SK-N-SH (cell line): Measurements from ENCODE around the gene PMIS2. TPM values are rescaled to one million over a fixed set of nuclear protein-coding genes. Genes with fewer than 3 reads are reported as not detected.

Source experiments
- CTCF ChIA-PET: fragments of 300-600, 350-600 bp; formaldehyde crosslinking; extraction: SDS; loops from one replicate; lab custom pipeline; 2021; lab: Yijun Ruan, JAX
- POLR2A ChIA-PET: fragments of 350-600 bp; sonication (Branson Sonifier 250); formaldehyde crosslinking; extraction: SDS; loops from one replicate; lab custom pipeline; 2020; ENCODE audit warnings: antibody characterized with exemption, inconsistent platforms; lab: Yijun Ruan, JAX
- DNase-seq: peaks from one replicate; pipeline ENCODE4 v3.0.0; 2012
- H2AFZ ChIP-seq: fragments of 200-600 bp; sonication (generic); 2 replicates; pipeline ENCODE4 v1.8.1; 2016; ENCODE audit warnings: antibody characterized with exemption, mild to moderate bottlenecking, low read depth
- H3F3A ChIP-seq: fragments of 200-600 bp; sonication (generic); replicated peaks from 2 replicates; pipeline ENCODE3; 2016; ENCODE audit warnings: antibody characterized with exemption, mild to moderate bottlenecking; ENCODE audit not compliant: insufficient read depth
- H3K27ac ChIP-seq, 2 experiments: fragments of 200-500 bp in 1 of 2; fragments of 200-600 bp in 1 of 2; sonication (Bioruptor generic) in 1 of 2; sonication (generic), shearing (Covaris generic) in 1 of 2; 2 replicates each; pipeline versions ENCODE4 v1.5.1 to v1.6.1; 2014 to 2016; ENCODE audit warnings: low read depth in 2 of 2, inconsistent platforms in 1 of 2, low read length in 1 of 2, mild to moderate bottlenecking in 1 of 2, mixed read lengths in 1 of 2
- H3K27me3 ChIP-seq: fragments of 200-600 bp; sonication (generic), shearing (Covaris generic); 2 replicates; pipeline ENCODE4 v1.6.1; 2016; ENCODE audit warnings: mixed run types; ENCODE audit not compliant: insufficient read depth
- H3K36me3 ChIP-seq, 2 experiments: fragments of 200-500 bp in 1 of 2; fragments of 200-600 bp in 1 of 2; sonication (Bioruptor generic) in 1 of 2; sonication (generic) in 1 of 2; replicated peaks in 1 of 2; 2 replicates each; pipeline versions ENCODE3 to v1.5.1; 2014 to 2016; ENCODE audit warnings: low read length in 1 of 2, mild to moderate bottlenecking in 1 of 2; ENCODE audit not compliant: insufficient read depth in 2 of 2, control insufficient read depth in 1 of 2
- H3K4me1 ChIP-seq, 2 experiments: fragments of 200-500 bp in 1 of 2; fragments of 200-600 bp in 1 of 2; sonication (Bioruptor generic) in 1 of 2; sonication (generic), shearing (Covaris generic) in 1 of 2; 2 replicates each; pipeline versions ENCODE4 v1.5.1 to v1.6.1; 2014 to 2016; ENCODE audit warnings: low read depth in 1 of 2, low read length in 1 of 2, mixed run types in 1 of 2; ENCODE audit not compliant: insufficient read depth in 2 of 2, control insufficient read depth in 1 of 2
- H3K4me2 ChIP-seq: fragments of 200-600 bp; sonication (generic), shearing (Covaris generic); 2 replicates; pipeline ENCODE4 v1.6.1; 2017; ENCODE audit warnings: mixed run types
- H3K4me3 ChIP-seq, 2 experiments: fragments of 200-500 bp in 1 of 2; fragments of 200-600 bp in 1 of 2; sonication (Bioruptor generic) in 1 of 2; sonication (generic), shearing (Covaris generic) in 1 of 2; 2 replicates each; pipeline versions ENCODE4 v1.5.1 to v1.8.1; 2014 to 2016; ENCODE audit warnings: low read depth in 2 of 2, inconsistent platforms in 1 of 2, low read length in 1 of 2, mild to moderate bottlenecking in 1 of 2, mixed read lengths in 1 of 2, moderate library complexity in 1 of 2
- H3K79me2 ChIP-seq: fragments of 200-600 bp; sonication (generic); 2 replicates; pipeline ENCODE4 v1.8.1; 2017; ENCODE audit warnings: mild to moderate bottlenecking; ENCODE audit not compliant: insufficient read depth
- H3K9ac ChIP-seq: fragments of 200-600 bp; sonication (generic); 2 replicates; pipeline ENCODE4 v1.6.1; 2017; ENCODE audit warnings: mixed run types
- H3K9me2 ChIP-seq: fragments of 200-600 bp; sonication (generic); 2 replicates; pipeline ENCODE4 v1.6.1; 2017; ENCODE audit warnings: mixed run types
- H3K9me3 ChIP-seq: fragments of 200-600 bp; sonication (generic); 2 replicates; pipeline ENCODE4 v1.6.1; 2017; ENCODE audit warnings: mixed run types, mild to moderate bottlenecking, moderate library complexity
- H4K20me1 ChIP-seq: fragments of 200-600 bp; sonication (generic); 2 replicates; pipeline ENCODE4 v1.6.1; 2017; ENCODE audit warnings: mild to moderate bottlenecking, mixed run types; ENCODE audit not compliant: insufficient read depth
- CHD2 ChIP-seq: fragments of 150-350 bp; IDR thresholded peaks from 2 replicates; pipeline ENCODE4 v1.6.1; 2018; ENCODE audit warnings: low read length; ENCODE audit not compliant: partially characterized antibody
- ELF1 ChIP-seq: IDR thresholded peaks from 2 replicates; pipeline ENCODE4 v1.4.0; 2012
- FOSL2 ChIP-seq: IDR thresholded peaks from 2 replicates; pipeline ENCODE4 v1.4.0; 2012; ENCODE audit warnings: low read depth, mild to moderate bottlenecking, moderate library complexity, borderline replicate concordance
- FOXJ3 ChIP-seq: sonication (generic); formaldehyde crosslinking; IDR thresholded peaks from 2 replicates; pipeline ENCODE4 v1.5.1; 2020; ENCODE audit warnings: mild to moderate bottlenecking, missing genetic modification reagents
- FOXM1 ChIP-seq: IDR thresholded peaks from 2 replicates; pipeline ENCODE4 v1.4.0; 2012; ENCODE audit warnings: low read depth, mild to moderate bottlenecking
- GATA2 ChIP-seq: sonication (generic); formaldehyde crosslinking; IDR thresholded peaks from 2 replicates; pipeline ENCODE4 v1.5.0; 2020; ENCODE audit warnings: mild to moderate bottlenecking, missing genetic modification reagents
- IRF3 ChIP-seq: fragments of 150-350 bp; IDR thresholded peaks from 2 replicates; pipeline ENCODE4 v1.6.1; 2016; ENCODE audit warnings: mild to moderate bottlenecking, low read depth, low read length
- JUND ChIP-seq: IDR thresholded peaks from 2 replicates; pipeline ENCODE4 v1.4.0; 2012
- MAX ChIP-seq: IDR thresholded peaks from 2 replicates; pipeline ENCODE4 v1.4.0; 2012; ENCODE audit warnings: low read depth
- PBX3 ChIP-seq: IDR thresholded peaks from 2 replicates; pipeline ENCODE4; 2012
- RAD21 ChIP-seq: IDR thresholded peaks from 2 replicates; pipeline ENCODE4 v1.6.1; 2012; ENCODE audit warnings: mild to moderate bottlenecking, low read length
- RCOR1 ChIP-seq: fragments of 150-350 bp; IDR thresholded peaks from 2 replicates; pipeline ENCODE4 v1.6.1; 2017; ENCODE audit warnings: antibody characterized with exemption, low read length
- REST ChIP-seq: IDR thresholded peaks from 2 replicates; pipeline ENCODE4 v1.6.1; 2012; ENCODE audit warnings: mild to moderate bottlenecking, low read depth, low read length, moderate library complexity
- RFX5 ChIP-seq: IDR thresholded peaks from 2 replicates; pipeline ENCODE4 v1.6.1; 2012; ENCODE audit warnings: mild to moderate bottlenecking, improper control_type of control experiment, low read length
- RXRA ChIP-seq: IDR thresholded peaks from 2 replicates; pipeline ENCODE4 v1.4.0; 2012; ENCODE audit warnings: low read depth, mild to moderate bottlenecking, borderline replicate concordance
- SIN3A ChIP-seq: IDR thresholded peaks from 2 replicates; pipeline ENCODE4 v1.6.1; 2012; ENCODE audit warnings: low read depth, mild to moderate bottlenecking, low read length, moderate library complexity, borderline replicate concordance
- TAF1 ChIP-seq: IDR thresholded peaks from 2 replicates; pipeline ENCODE4 v1.6.1; 2012; ENCODE audit warnings: low read depth, mild to moderate bottlenecking, low read length, moderate library complexity, borderline replicate concordance
- USF1 ChIP-seq: IDR thresholded peaks from 2 replicates; pipeline ENCODE4 v1.4.0; 2012; ENCODE audit warnings: low read depth, borderline replicate concordance
- YY1 ChIP-seq: IDR thresholded peaks from 2 replicates; pipeline ENCODE4 v1.4.0; 2012; ENCODE audit warnings: low read depth, mild to moderate bottlenecking
- ZBTB33 ChIP-seq: IDR thresholded peaks from 2 replicates; pipeline ENCODE4 v1.4.0; 2012; ENCODE audit warnings: low read depth, borderline replicate concordance
- WGBS: methylation state at CpG from one replicate; pipeline ENCODE4 v1.1.6; 2017; ENCODE audit warnings: low lambda C conversion rate; 5-methylcytosine and 5-hydroxymethylcytosine counted together
- polyA plus RNA-seq, 3 experiments: library from polyadenylated mRNA; depleted of rRNA; stranded (reverse); fragments of >200 nt; gene quantifications; 2 replicates each; pipeline ENCODE4 v1.2.3, GENCODE V29; 2012

PMIS2 gene
- polyA plus RNA-seq, 1 of the 3 experiments (the other 2 are of a cell fraction), result not detected

GRCh38 chr19:35622750-35623149, 36.8 kb downstream of the PMIS2 start:
- Histone ChIP-seq H3K27ac (no peak overlapping the region), H3K27me3 (no peaks in the 10 kb centered on the region), H3K4me1 (peaks cover 0 to 1% of the 10 kb centered on the region in 2 experiments; a peak in 1 of 4 replicates), H3K36me3 (peaks cover 0 to 3% of the 10 kb centered on the region in 2 experiments), H3F3A (peaks cover 4% of the 10 kb centered on the region), H3K4me3 (no peak overlapping the region), H3K9ac (no peak overlapping the region), H3K9me3 (no peaks in the 10 kb centered on the region), H3K79me2 (no peaks in the 10 kb centered on the region), H3K9me2 (no peaks in the 10 kb centered on the region), H2AFZ (no peak overlapping the region), H3K4me2 (no peak overlapping the region), H4K20me1 (no peaks in the 10 kb centered on the region)
- 95% methylated on average over 13 of the region's 13 CpGs for WGBS
- POLR2A ChIA-PET, result no interaction called here
- peak; percentile 7 for DNase-seq
- CTCF ChIA-PET, result no interaction called here
- TF ChIP-seq ELF1 (no peak), RXRA (no peak), TAF1 (no peak), GATA2 (CRISPR knock-in tag) (no peak), RFX5 (no peak), IRF3 (no peak), FOSL2 (no peak), REST (no peak), SIN3A (no peak), FOXM1 (no peak), FOXJ3 (no peak), CHD2 (no peak), JUND (no peak), MAX (no peak), YY1 (no peak), RCOR1 (no peak), PBX3 (no peak), USF1 (no peak), RAD21 (no peak), ZBTB33 (no peak)
